GM12878 (cell line): ENCODE results near the gene KLHL8. TPM values are rescaled to one million over a fixed set of nuclear protein-coding genes. Genes with fewer than 3 reads are reported as not detected.

ENCODE experiments used
- ATAC-seq: fragments of 200-7000 bp; cut with Tn5 transposase; 3 replicates; pipeline ENCODE4 v1.9.1; 2020; ENCODE audit warnings: mild to moderate bottlenecking, moderate library complexity
- BruUV-seq: library from RNA; stranded (reverse); fragments of 400-500 nt; replicated peaks from 2 replicates; lab custom pipeline; 2021; lab: Mats Ljungman, UMichigan
- CTCF ChIA-PET: fragments of 300-600 bp; sonication (Branson Sonifier 250); formaldehyde crosslinking; extraction: SDS; loops from one replicate; lab custom pipeline; 2021; ENCODE audit warnings: inconsistent platforms; lab: Yijun Ruan, JAX
- POLR2A ChIA-PET: fragments of 350-600 bp; formaldehyde crosslinking; extraction: SDS; loops from one replicate; lab custom pipeline; 2021; ENCODE audit warnings: inconsistent platforms; lab: Charles Lee
- RAD21 ChIA-PET: fragments of 300-600 bp; sonication (Branson Sonifier 250); formaldehyde crosslinking; loops from one replicate; lab custom pipeline; 2023; ENCODE audit warnings: antibody characterized with exemption; ENCODE audit not compliant: unreplicated experiment; lab: Charles Lee
- SMC1A ChIA-PET: fragments of 300-600 bp; sonication (Branson Sonifier 250); formaldehyde crosslinking; loops from one replicate; lab custom pipeline; 2023; ENCODE audit not compliant: unreplicated experiment, uncharacterized antibody; lab: Charles Lee
- DNase-seq: peaks from one replicate; pipeline ENCODE4 v3.0.0-alpha.2; 2011; ENCODE audit warnings: low read depth, low spot score
- FAIRE-seq: peaks from 3 replicates; lab custom pipeline; 2011; peaks lifted over from hg19 to GRCh38; lab: Jason Lieb, UNC
- H2AFZ ChIP-seq: 2 replicates; pipeline ENCODE4 v1.6.0; 2011; ENCODE audit warnings: low read depth, low read length, control low read depth; ENCODE audit not compliant: control insufficient read depth
- H3K27ac ChIP-seq: 2 replicates; pipeline ENCODE4 v1.5.1; 2011; ENCODE audit warnings: control low read depth; ENCODE audit not compliant: control insufficient read depth, insufficient read depth
- H3K27me3 ChIP-seq, 2 experiments: replicated peaks in 1 of 2; 2 replicates each; pipeline versions ENCODE4 v1.6.0 to v1.6.1; 2011; ENCODE audit warnings: low read length in 1 of 2; ENCODE audit not compliant: control insufficient read depth in 2 of 2, insufficient read depth in 2 of 2
- H3K36me3 ChIP-seq, 2 experiments: 2 replicates each; pipeline ENCODE4 v1.5.1; 2011; ENCODE audit warnings: low read length in 1 of 2; ENCODE audit not compliant: control insufficient read depth in 2 of 2, insufficient read depth in 2 of 2
- H3K4me1 ChIP-seq: 2 replicates; pipeline ENCODE4 v1.6.1; 2011; ENCODE audit warnings: mild to moderate bottlenecking, low read length, moderate library complexity, mixed read lengths; ENCODE audit not compliant: control insufficient read depth, insufficient read depth
- H3K4me2 ChIP-seq: 2 replicates; pipeline ENCODE4 v1.6.0; 2011; ENCODE audit warnings: control low read depth; ENCODE audit not compliant: control insufficient read depth, insufficient read depth
- H3K4me3 ChIP-seq: fragments of 200-600 bp; sonication (generic); 2 replicates; pipeline ENCODE4 v1.5.1; 2016
- H3K79me2 ChIP-seq: 2 replicates; pipeline ENCODE4 v1.6.0; 2011; ENCODE audit warnings: low read length; ENCODE audit not compliant: control insufficient read depth, insufficient read depth
- H3K9ac ChIP-seq: 2 replicates; pipeline ENCODE4 v1.8.0; 2011; ENCODE audit warnings: low read length, control low read depth, mixed read lengths; ENCODE audit not compliant: control insufficient read depth, insufficient read depth
- H3K9me3 ChIP-seq: replicated peaks from 3 replicates; pipeline ENCODE4 v1.5.1; 2011; ENCODE audit warnings: mild to moderate bottlenecking, low read length; ENCODE audit not compliant: control insufficient read depth, insufficient read depth
- H4K20me1 ChIP-seq: 2 replicates; pipeline ENCODE4 v1.6.0; 2011; ENCODE audit not compliant: control insufficient read depth, insufficient read depth
- ATF3 ChIP-seq: IDR thresholded peaks from 2 replicates; pipeline ENCODE4 v1.6.1; 2011; ENCODE audit warnings: low read depth, mild to moderate bottlenecking, low read length, moderate library complexity, borderline replicate concordance; ENCODE audit errors: extremely low read depth
- BACH1 ChIP-seq: fragments of 450-650 bp; IDR thresholded peaks from 2 replicates; pipeline ENCODE4 v1.6.1; 2017; ENCODE audit warnings: mild to moderate bottlenecking, borderline replicate concordance
- FOXK2 ChIP-seq: fragments of 450-650 bp; IDR thresholded peaks from 2 replicates; pipeline ENCODE4 v1.6.1; 2017; ENCODE audit warnings: mild to moderate bottlenecking, moderate library complexity
- HDAC6 ChIP-seq: fragments of 200-600 bp; sonication (generic); IDR thresholded peaks from one replicate; pipeline ENCODE4 v1.8.0; 2017; ENCODE audit warnings: antibody characterized with exemption; ENCODE audit not compliant: unreplicated experiment
- IKZF1 ChIP-seq: fragments of 450-650 bp; conservative IDR thresholded peaks from 2 replicates; pipeline ENCODE4 v1.6.1; 2017; ENCODE audit warnings: antibody characterized with exemption, mild to moderate bottlenecking
- IRF5 ChIP-seq: fragments of 450-650 bp; IDR thresholded peaks from 2 replicates; pipeline ENCODE4 v1.6.1; 2017; ENCODE audit warnings: borderline replicate concordance
- NFYB ChIP-seq: IDR thresholded peaks from 2 replicates; pipeline ENCODE4 v1.6.1; 2011; ENCODE audit warnings: low read depth, mild to moderate bottlenecking, low read length, improper control_type of control experiment, moderate library complexity; ENCODE audit not compliant: insufficient read depth
- PAX5 ChIP-seq: IDR thresholded peaks from 2 replicates; pipeline ENCODE4 v1.6.1; 2011; ENCODE audit warnings: low read depth, low read length, borderline replicate concordance
- PRDM15 ChIP-seq: fragments of 450-650 bp; formaldehyde crosslinking; IDR thresholded peaks from 2 replicates; pipeline ENCODE4 v1.4.0; 2020; ENCODE audit warnings: mild to moderate bottlenecking, moderate library complexity
- RFX5 ChIP-seq: IDR thresholded peaks from 2 replicates; pipeline ENCODE4 v1.6.1; 2011; ENCODE audit warnings: low read depth, low read length, improper control_type of control experiment
- YBX1 ChIP-seq: fragments of 450-650 bp; IDR thresholded peaks from 2 replicates; pipeline ENCODE4 v1.6.1; 2016; ENCODE audit warnings: antibody characterized with exemption
- YY1 ChIP-seq: IDR thresholded peaks from 2 replicates; pipeline ENCODE4 v1.6.1; 2011; ENCODE audit warnings: low read depth, mild to moderate bottlenecking, low read length
- ZNF24 ChIP-seq: fragments of 450-650 bp; IDR thresholded peaks from 2 replicates; pipeline ENCODE4 v1.6.1; 2017; ENCODE audit warnings: antibody characterized with exemption, mild to moderate bottlenecking
- ZNF384 ChIP-seq: IDR thresholded peaks from 2 replicates; pipeline ENCODE4 v1.6.1; 2012; ENCODE audit warnings: low read depth, mild to moderate bottlenecking, low read length, improper control_type of control experiment, borderline replicate concordance
- ZNF592 ChIP-seq: fragments of 450-650 bp; IDR thresholded peaks from 2 replicates; pipeline ENCODE4 v1.6.1; 2017; ENCODE audit warnings: mild to moderate bottlenecking, moderate library complexity
- WGBS: methylation state at CpG from one replicate; pipeline ENCODE4 v1.1.6; 2016; ENCODE audit warnings: low lambda C conversion rate; ENCODE audit not compliant: insufficient replicate concordance, insufficient coverage; ENCODE audit errors: missing lambda C conversion rate; 5-methylcytosine and 5-hydroxymethylcytosine counted together
- in situ Hi-C: fragments of 300-500 bp; cut with MboI; formaldehyde crosslinking; loops from 9 replicates; pipeline ENCODE4 v1.14.3; 2018; ENCODE audit warnings: mixed read lengths
- intact Hi-C: fragments of 100-400 bp; cut with micrococcal nuclease; formaldehyde crosslinking; loops from one replicate; pipeline ENCODE4 v1.14.2; 2022; ENCODE audit not compliant: unreplicated experiment
- polyA plus RNA-seq, 11 experiments: library from polyadenylated mRNA; depleted of rRNA in 4 of 11; unstranded in 6 of 11; stranded (reverse) in 5 of 11; fragments of >200 nt; fragmentation: Nextera tagmentation in 4 of 11; fragmentation: Illumina TruSeq in 1 of 11; extraction: Ambion mirVana in 4 of 11; extraction: Trizol in 1 of 11; gene quantifications; 1 replicate in 1 of 11; 2 replicates in 10 of 11; pipeline versions ENCODE4 v1.2.1 to v1.2.3, GENCODE V29; 2011 to 2016; ENCODE audit warnings: inconsistent platforms in 2 of 11, missing spikeins in 2 of 11, low read depth in 1 of 11
- total RNA-seq, 4 experiments: library from RNA; depleted of rRNA in 3 of 4; stranded (reverse); fragments of >200 nt in 3 of 4; fragmentation: Illumina TruSeq in 1 of 4; extraction: Trizol in 1 of 4; gene quantifications; 2 replicates each; pipeline versions ENCODE4 v1.2.1 to v1.2.3, GENCODE V29; 2013 to 2021

The KLHL8 gene
- total and polyA plus RNA-seq, 10 of the 15 experiments (the other 5 are each of a cell fraction or from before 2014, with no cell fraction given), result 4.5 to 13.1 (median 9.0) TPM

GRCh38 chr4:87130985-87131703 is 89.3 kb downstream of the KLHL8 start:
- BruUV-seq, result no TSS peak
- DNase-seq (no peak), FAIRE-seq (no peak), ATAC-seq (no peak)
- WGBS, result 99% methylated on average over 7 of the region's 7 CpGs
- peaks cover 14 to 50% of the 10 kb centered on the region in 2 experiments for H3K36me3 ChIP-seq
- no peaks in the 10 kb centered on the region for H3K4me1 ChIP-seq
- H3K79me2 ChIP-seq, result no peaks in the 10 kb centered on the region
- no peak overlapping the region for H3K9ac ChIP-seq
- no peaks in the 10 kb centered on the region for H3K27me3 ChIP-seq
- H2AFZ ChIP-seq, result no peak overlapping the region
- no peak overlapping the region for H3K4me3 ChIP-seq
- H3K27ac ChIP-seq, result no peak overlapping the region
- ChIA-PET POLR2A (no interaction called here), SMC1A (no interaction called here), CTCF (no interaction called here), RAD21 (no interaction called here)
- H3K9me3 ChIP-seq, result no peaks in the 10 kb centered on the region
- in situ Hi-C loops, result no loop called here
- intact Hi-C loops, result no loop called here
- H4K20me1 ChIP-seq, result no peaks in the 10 kb centered on the region
- H3K4me2 ChIP-seq, result no peak overlapping the region
- TF ChIP-seq IKZF1 (no peak), IRF5 (no peak), PRDM15 (CRISPR knock-in tag) (no peak), HDAC6 (no peak), NFYB (no peak), ZNF384 (no peak), PAX5 (no peak), ATF3 (no peak), RFX5 (no peak), YBX1 (no peak), ZNF24 (no peak), YY1 (no peak), FOXK2 (no peak), BACH1 (no peak), ZNF592 (no peak)
